ENCODE results near the gene TNIK. TPM values are rescaled to one million over a fixed set of nuclear protein-coding genes. Genes with fewer than 3 reads are reported as not detected.

Gene TNIK
- total and polyA plus RNA-seq, 2 of the 13 experiments (the other 11 are each of a cell fraction or from before 2014, with no cell fraction given) = 0.15 to 0.22 TPM

DNA sequence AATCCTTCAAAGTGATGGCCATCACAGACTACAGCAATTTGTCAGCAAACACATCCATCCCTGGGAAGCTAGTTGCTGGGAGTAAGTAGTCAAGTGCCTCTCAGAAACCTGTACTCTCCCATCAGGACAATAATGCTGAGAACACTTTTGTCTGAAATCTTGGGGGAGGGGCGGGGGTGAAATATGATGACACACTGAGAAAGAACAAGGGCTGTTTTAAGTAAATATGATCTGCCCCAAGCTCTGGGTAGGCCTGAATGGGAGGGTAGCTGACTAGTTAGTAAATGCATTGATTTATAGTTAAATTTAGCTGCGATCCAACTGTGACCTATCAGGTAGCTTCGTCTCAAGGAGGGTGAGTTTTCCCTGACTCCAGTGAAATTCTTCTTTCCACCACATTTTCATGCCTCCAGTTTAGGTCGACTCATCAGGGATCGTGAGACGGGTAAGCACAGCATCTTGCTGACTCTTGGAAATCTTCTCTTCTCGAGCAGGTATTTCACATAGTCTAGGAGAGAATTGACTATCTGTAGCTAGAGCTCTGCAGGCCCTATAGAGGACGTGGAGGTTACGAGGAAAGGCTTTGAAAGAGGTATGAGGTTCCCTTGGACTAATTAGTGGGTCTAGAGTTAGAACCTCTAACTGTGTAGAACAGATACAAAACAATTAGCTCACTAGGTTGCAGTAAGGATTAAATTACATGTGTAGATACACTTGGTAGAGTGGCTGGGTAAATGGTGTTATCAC, 220.3 kb downstream of the TNIK start:
- DNase-seq (ENCODE audit: low spot score) (no peak), FAIRE-seq (no peak), ATAC-seq (no peak)
- in situ Hi-C loops (cut with HindIII; ENCODE audit: extremely low pct_ligation_motif_present, low pct_unique_long_range_greater_than_20kb) (no loop called here), intact Hi-C loops (cut with micrococcal nuclease; ENCODE audit: unreplicated experiment) (no loop called here)
- Histone ChIP-seq H3K9me3 (ENCODE audit: low read length) (no peaks in the 10 kb centered on the region), H3K9ac (ENCODE audit: insufficient read depth, low read depth, low read length) (no peak overlapping the region), H3K4me1 (ENCODE audit: insufficient read depth, low read length) (no peaks in the 10 kb centered on the region), H3K4me3 (replicated peaks in 1 of 3; ENCODE audit: insufficient read depth in 1 of 3, low read depth in 2 of 3, low read length in 3 of 3) (no peak overlapping the region), H2AFZ (ENCODE audit: low read length) (no peak overlapping the region), H4K20me1 (ENCODE audit: insufficient read depth, low read length) (no peaks in the 10 kb centered on the region), H3K36me3 (replicated peaks in 1 of 2; ENCODE audit: control insufficient read depth in 1 of 2, insufficient read depth in 2 of 2, low read length in 2 of 2) (no peaks in the 10 kb centered on the region), H3K27me3 (ENCODE audit: control insufficient read depth in 1 of 2, insufficient read depth in 2 of 2, low read length in 2 of 2) (peaks cover 0 to 4% of the 10 kb centered on the region in 2 experiments; a peak in 2 of 5 replicates), H3K4me2 (ENCODE audit: low read depth, low read length) (no peak overlapping the region), H3K79me2 (ENCODE audit: insufficient read depth, low read length) (no peaks in the 10 kb centered on the region), H3K27ac (ENCODE audit: extremely low read length, insufficient read depth, low read length) (no peak overlapping the region)
- ChIA-PET POLR2A (no interaction called here), CTCF (ENCODE audit: low intra/inter-chr PET ratio, low total read pairs) (no interaction called here)
- 49% methylated on average over 9 of the region's 9 CpGs for WGBS (ENCODE audit: low lambda C conversion rate)
- no TSS peak for BruUV-seq (replicated peaks)
- no peak for TF ChIP-seq CBFB (CRISPR knock-in tag; IDR thresholded peaks at IDR 0.05)
- TF ChIP-seq SPEN (CRISPR knock-in tag; IDR thresholded peaks at IDR 0.05; ENCODE audit: low read depth) = no peak
- no peak for TF ChIP-seq ZNF652 (CRISPR knock-in tag; IDR thresholded peaks at IDR 0.05; ENCODE audit: borderline replicate concordance, low read depth)

- TF ChIP-seq, protein P1, sequence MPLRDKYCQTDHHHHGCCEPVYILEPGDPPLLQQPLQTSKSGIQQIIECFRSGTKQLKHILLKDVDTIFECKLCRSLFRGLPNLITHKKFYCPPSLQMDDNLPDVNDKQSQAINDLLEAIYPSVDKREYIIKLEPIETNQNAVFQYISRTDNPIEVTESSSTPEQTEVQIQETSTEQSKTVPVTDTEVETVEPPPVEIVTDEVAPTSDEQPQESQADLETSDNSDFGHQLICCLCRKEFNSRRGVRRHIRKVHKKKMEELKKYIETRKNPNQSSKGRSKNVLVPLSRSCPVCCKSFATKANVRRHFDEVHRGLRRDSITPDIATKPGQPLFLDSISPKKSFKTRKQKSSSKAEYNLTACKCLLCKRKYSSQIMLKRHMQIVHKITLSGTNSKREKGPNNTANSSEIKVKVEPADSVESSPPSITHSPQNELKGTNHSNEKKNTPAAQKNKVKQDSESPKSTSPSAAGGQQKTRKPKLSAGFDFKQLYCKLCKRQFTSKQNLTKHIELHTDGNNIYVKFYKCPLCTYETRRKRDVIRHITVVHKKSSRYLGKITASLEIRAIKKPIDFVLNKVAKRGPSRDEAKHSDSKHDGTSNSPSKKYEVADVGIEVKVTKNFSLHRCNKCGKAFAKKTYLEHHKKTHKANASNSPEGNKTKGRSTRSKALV (CRISPR knock-in tag; IDR thresholded peaks at IDR 0.05) = no peak
- TF ChIP-seq MTERF4 (CRISPR knock-in tag; IDR thresholded peaks at IDR 0.05) (no peak), ADNP (CRISPR knock-in tag; IDR thresholded peaks at IDR 0.05) (no peak)
- Histone ChIP-seq H3K9me3 (ENCODE audit: low read length) (no peaks in the 10 kb centered on the region), H3K79me2 (ENCODE audit: insufficient read depth, low read length) (no peaks in the 10 kb centered on the region), H3K36me3 (replicated peaks in 1 of 2; ENCODE audit: control insufficient read depth in 1 of 2, insufficient read depth in 2 of 2, low read length in 2 of 2) (no peaks in the 10 kb centered on the region), H3K4me1 (ENCODE audit: insufficient read depth, low read length) (peaks cover 10% of the 10 kb centered on the region; the same call in 1 of the 2 replicates), H4K20me1 (ENCODE audit: insufficient read depth, low read length) (no peaks in the 10 kb centered on the region), H3K9ac (ENCODE audit: insufficient read depth, low read depth, low read length) (no peak overlapping the region), H3K4me3 (replicated peaks in 1 of 3; ENCODE audit: insufficient read depth in 1 of 3, low read depth in 2 of 3, low read length in 3 of 3) (no peak overlapping the region), H3K4me2 (ENCODE audit: low read depth, low read length) (no peak overlapping the region), H2AFZ (ENCODE audit: low read length) (no peak overlapping the region), H3K27me3 (ENCODE audit: control insufficient read depth in 1 of 2, insufficient read depth in 2 of 2, low read length in 2 of 2) (peaks cover 0 to 4% of the 10 kb centered on the region in 2 experiments; a peak in 2 of 5 replicates), H3K27ac (ENCODE audit: extremely low read length, insufficient read depth, low read length) (no peak overlapping the region)
- intact Hi-C loops (cut with micrococcal nuclease; ENCODE audit: unreplicated experiment) = no loop called here
- BruUV-seq (replicated peaks) = no TSS peak
- DNase-seq (ENCODE audit: low spot score) = no peak
- CTCF ChIA-PET (ENCODE audit: low intra/inter-chr PET ratio, low total read pairs) = no interaction called here
- ATAC-seq = no peak
- in situ Hi-C loops (cut with HindIII; ENCODE audit: extremely low pct_ligation_motif_present, low pct_unique_long_range_greater_than_20kb) = no loop called here
- FAIRE-seq = no peak
- WGBS (ENCODE audit: low lambda C conversion rate) = 8% methylated on average over 2 of the region's 2 CpGs
- POLR2A ChIA-PET = no interaction called here
Measured at GRCh38 chr3:171237009-171237385, 223.2 kb downstream of the TNIK start.

All from HepG2 (cell line).